Ovary (tissue), 3 donors: ENCODE data around the gene CRLF1.

Source experiments
- CTCF ChIP-seq, 3 donors: fragments of 450-650 bp in 2 of 3; fragments of 200-600 bp in 1 of 3; IDR thresholded peaks; one replicate each; pipeline versions ENCODE4 v1.5.1 to v1.8.0; 2016 to 2022; ENCODE audit warnings: antibody characterized with exemption in 3 of 3, mild to moderate bottlenecking in 1 of 3
- EP300 ChIP-seq: sonication (generic); formaldehyde crosslinking; IDR thresholded peaks from one replicate; pipeline ENCODE4 v1.6.1; 2017; ENCODE audit warnings: antibody characterized with exemption
- POLR2A ChIP-seq: fragments of 450-650 bp; IDR thresholded peaks from one replicate; pipeline ENCODE4 v1.6.1; 2017; ENCODE audit warnings: antibody characterized with exemption, mild to moderate bottlenecking, moderate library complexity
- donor health status: DM: no; HTN: no; CAD: no.

GRCh38 chr19:18645035-18645511 lies 38.5 kb upstream of the CRLF1 start:
- TF ChIP-seq EP300 = no peak
- no peak for TF ChIP-seq CTCF (IDR thresholded peaks at IDR 0.05)
- no peak for TF ChIP-seq POLR2A
